SK-N-SH treated with all-trans-retinoic acid at 6 μM for 48 hours (cell line): Measurements from ENCODE around the gene RALB.

Experiments used
- OSR1 ChIP-seq: fragments of 250-450 bp; sonication (Bioruptor Pico); IDR thresholded peaks from 2 replicates; pipeline ENCODE4 v1.8.0; 2022; ENCODE audit warnings: moderate library complexity, mild to moderate bottlenecking, inconsistent platforms
- TCF4 ChIP-seq: fragments of 250-450 bp; sonication (Bioruptor Pico); IDR thresholded peaks from 2 replicates; pipeline ENCODE4 v1.8.0; 2021; ENCODE audit warnings: mild to moderate bottlenecking, moderate library complexity, borderline replicate concordance
- ZC3H10 ChIP-seq: fragments of 250-450 bp; sonication (Bioruptor Pico); IDR thresholded peaks from 2 replicates; pipeline ENCODE4 v1.5.1; 2021; ENCODE audit warnings: mild to moderate bottlenecking, moderate library complexity

DNA sequence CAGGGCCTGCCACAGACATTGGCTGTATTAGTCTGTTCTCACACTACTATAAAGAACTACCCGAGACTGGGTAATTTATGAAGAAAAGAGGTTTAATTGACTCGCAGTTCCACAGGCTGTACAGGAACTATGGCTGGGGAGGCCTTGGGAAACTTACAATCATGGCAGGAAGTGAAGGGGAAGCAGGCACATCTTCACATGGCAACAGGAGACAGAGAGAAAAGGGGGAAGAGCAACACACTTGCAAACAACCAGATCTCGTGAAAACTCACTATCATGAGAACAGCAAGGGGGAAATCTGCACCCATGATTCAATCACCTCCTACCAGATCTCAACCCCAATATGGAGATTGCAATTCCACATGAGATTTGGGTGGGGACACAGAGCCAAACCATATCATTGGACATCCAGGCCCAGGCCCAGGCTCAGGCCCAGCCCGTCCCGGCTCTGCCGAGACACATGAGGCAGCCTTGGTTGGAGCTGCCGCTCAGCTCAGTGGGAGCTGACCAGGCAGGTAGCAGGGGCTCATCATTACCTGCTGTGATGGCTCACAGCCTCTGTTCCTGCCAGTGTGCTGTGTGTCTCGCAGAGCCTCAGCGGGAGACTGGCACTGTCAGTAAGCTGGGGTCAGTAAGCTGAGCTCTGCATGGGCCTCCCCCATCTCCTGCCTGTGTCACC, 8.6 kb upstream of the RALB start:
- TF ChIP-seq OSR1 (CRISPR knock-in tag) = no peak
- no peak for TF ChIP-seq ZC3H10
- TF ChIP-seq TCF4 (CRISPR knock-in tag) = no peak
